HG02588 (cell line): Measurements from ENCODE around the gene VBP1.
"Not testable (repeated sequence)": the region's sequence is repeated elsewhere in the genome, so short reads cannot be mapped to it uniquely, and the experiment has no call there.

Experiments used
- ATAC-seq: cut with Tn5 transposase; IDR thresholded peaks from one replicate; pipeline ENCODE4 v1.9.1; 2021; ENCODE audit warnings: mild to moderate bottlenecking, moderate library complexity; ENCODE audit not compliant: unreplicated experiment

The VBP1 gene

DNA sequence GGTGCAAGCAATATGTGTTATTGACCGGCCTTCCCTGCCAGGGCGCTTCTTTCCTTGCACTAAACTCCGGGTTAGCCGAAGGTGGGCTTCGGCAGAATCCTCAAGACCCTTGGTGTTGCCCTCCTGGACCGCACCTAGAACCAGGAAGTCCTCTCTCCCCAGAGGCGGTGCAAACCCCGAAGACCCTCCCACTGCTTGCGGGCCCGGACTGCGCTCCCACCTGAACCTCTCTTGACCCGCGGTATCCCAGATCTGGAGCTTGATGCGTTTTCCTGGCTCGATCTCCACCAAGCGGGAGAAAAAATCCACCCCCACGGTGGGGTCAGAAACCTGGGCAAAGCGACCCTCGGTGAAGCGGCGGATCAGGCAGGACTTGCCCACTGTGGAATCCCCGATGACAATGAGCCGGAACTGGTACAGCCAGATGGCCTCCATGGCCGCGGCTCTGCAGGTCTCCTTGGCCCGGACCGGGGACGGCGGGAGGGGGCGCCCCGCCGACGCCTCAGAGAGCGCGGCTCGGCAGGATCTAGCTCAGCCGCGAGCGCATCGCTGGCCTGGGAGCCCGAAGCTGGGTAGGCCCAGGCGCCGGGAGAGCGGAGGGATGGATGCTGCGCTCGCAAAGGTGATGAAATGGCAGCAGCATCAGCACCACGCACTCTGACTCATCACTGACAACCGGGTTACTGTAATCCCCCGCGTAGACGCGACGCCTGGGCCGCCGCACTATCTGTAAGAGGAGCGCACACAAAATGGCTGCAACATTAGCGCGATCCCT lies 47.8 kb downstream of the VBP1 start, which contains the start of gene RAB39B:
TSS of gene RAB39B (minus strand) at position 638 of the 775 bp plus-strand sequence. CDS start at position 435, 203 bp downstream.
- ATAC-seq = peak; percentile 94

DNA sequence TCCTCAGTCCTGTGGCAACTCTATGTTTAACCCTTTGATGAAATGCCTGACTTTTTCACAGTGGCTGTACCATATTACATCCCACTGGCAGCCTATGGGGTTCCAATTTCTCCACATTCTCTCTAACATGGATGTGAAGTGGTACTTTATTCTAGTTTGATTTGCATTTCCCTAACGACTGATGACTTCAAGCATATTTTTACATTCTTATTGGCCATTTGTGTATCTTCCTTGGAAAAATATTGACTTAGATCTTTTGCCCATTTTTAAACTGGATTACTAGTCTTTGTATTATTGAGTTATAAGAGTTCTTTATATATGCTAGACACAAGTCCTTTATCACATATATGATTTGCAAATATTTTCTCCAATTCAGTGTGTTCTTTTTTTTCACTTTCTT lies 50.2 kb downstream of the VBP1 start:
- no peak for ATAC-seq

DNA sequence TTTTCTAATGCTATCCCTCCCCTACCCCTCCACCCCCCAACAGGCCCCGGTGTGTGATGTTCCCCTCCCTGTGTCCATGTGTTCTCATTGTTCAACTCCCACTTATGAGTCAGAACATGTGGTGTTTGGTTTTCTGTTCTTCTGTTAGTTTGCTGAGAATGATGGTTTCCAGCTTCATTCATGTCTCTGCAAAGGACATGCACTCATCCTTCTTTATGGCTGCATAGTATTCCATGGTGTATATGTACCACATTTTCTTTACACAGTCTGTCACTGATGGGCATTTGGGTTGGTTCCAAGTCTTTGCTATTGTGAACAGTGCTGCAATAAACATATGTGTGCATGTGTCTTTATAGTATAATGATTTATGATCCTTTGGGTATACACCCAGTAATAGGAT lies 51.7 kb downstream of the VBP1 start:
- ATAC-seq = not testable (repeated sequence)

DNA sequence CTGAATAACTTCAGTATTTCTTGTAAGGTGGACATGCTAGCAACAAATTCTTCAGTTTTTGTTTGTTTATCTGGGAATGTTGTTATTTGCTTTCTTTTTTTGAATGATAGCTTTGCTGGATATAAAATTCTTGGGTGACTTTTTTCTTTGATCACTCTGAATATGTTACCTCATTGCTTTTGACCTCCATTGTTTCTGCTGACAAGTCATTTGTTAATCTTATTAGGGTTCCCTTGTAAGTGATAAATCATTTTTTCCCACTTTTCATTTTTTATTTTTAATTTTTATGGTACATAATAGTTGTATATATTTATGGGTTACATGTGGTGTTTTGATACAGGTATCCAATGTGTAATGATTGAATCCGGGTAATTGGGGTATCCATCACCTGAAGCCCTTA lies 54.7 kb downstream of the VBP1 start:
- no peak for ATAC-seq

DNA sequence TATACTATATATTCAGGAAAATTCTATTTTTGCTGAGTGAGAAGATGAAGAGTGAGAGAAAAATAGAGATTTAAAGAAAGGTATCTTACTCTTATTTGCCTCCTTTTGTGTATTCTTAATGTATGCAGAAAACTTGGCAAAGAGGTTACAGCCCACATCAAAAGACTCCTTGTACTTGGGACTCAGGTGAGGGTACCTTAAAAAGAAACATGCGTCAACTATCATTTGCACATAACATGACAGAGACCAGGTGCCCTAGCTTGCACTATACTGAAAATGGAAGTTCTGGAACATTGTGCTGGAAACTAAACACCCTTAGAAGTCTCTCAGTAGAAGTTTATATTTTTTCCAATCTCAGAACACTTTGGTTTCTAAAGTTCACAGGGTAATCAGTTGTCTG lies 63.6 kb downstream of the VBP1 start:
- ATAC-seq = no peak
